K562 (cell line): ENCODE results near the gene PARS2. TPM values are rescaled to one million over a fixed set of nuclear protein-coding genes. Genes with fewer than 3 reads are reported as not detected.

ENCODE experiments used
- ARID3B ChIP-seq: fragments of 250-450 bp; sonication (Bioruptor Pico); IDR thresholded peaks from 2 replicates; pipeline ENCODE4 v1.4.0; 2020; ENCODE audit warnings: borderline replicate concordance
- CGGBP1 ChIP-seq: fragments of 250-450 bp; sonication (Bioruptor Pico); IDR thresholded peaks from 2 replicates; pipeline ENCODE4 v1.9.0; 2021; ENCODE audit warnings: mild to moderate bottlenecking
- FOS ChIP-seq: IDR thresholded peaks from 3 replicates; pipeline ENCODE4 v1.6.1; 2011; ENCODE audit not compliant: insufficient read length; ENCODE audit errors: extremely low read depth
- FOXJ3 ChIP-seq: sonication (generic); formaldehyde crosslinking; IDR thresholded peaks from 2 replicates; pipeline ENCODE4 v1.4.0; 2020; ENCODE audit warnings: mild to moderate bottlenecking, missing genetic modification reagents
- GATAD2A ChIP-seq: fragments of 450-650 bp; IDR thresholded peaks from 2 replicates; pipeline ENCODE4 v1.6.1; 2017
- GTF2A2 ChIP-seq: IDR thresholded peaks from 2 replicates; pipeline ENCODE4 v1.6.1; 2016; ENCODE audit warnings: mild to moderate bottlenecking, missing genetic modification characterization, missing compliant biosample characterization
- HDAC2 ChIP-seq: fragments of 450-650 bp; IDR thresholded peaks from 2 replicates; pipeline ENCODE4 v1.6.1; 2016; ENCODE audit warnings: mild to moderate bottlenecking
- HDAC6 ChIP-seq: IDR thresholded peaks from 2 replicates; pipeline ENCODE4 v1.6.1; 2012; ENCODE audit warnings: low read depth, mild to moderate bottlenecking, control low read depth, inconsistent platforms, low read length, moderate library complexity
- IFI16 ChIP-seq: fragments of 250-450 bp; sonication (Bioruptor Pico); IDR thresholded peaks from 2 replicates; pipeline ENCODE4 v2.1.2; 2022; ENCODE audit warnings: mild to moderate bottlenecking, inconsistent platforms
- KLF16 ChIP-seq: IDR thresholded peaks from 2 replicates; pipeline ENCODE4 v1.6.1; 2016; ENCODE audit warnings: antibody characterized with exemption
- MLX ChIP-seq, 2 experiments: fragments of 450-650 bp in 1 of 2; sonication (generic) in 1 of 2; formaldehyde crosslinking; conservative IDR thresholded peaks; 2 replicates each; pipeline versions ENCODE4 v1.4.0 to v1.8.1; 2020 to 2022; ENCODE audit warnings: mild to moderate bottlenecking in 1 of 2, missing genetic modification reagents in 1 of 2
- MTA3 ChIP-seq: fragments of 450-650 bp; formaldehyde crosslinking; IDR thresholded peaks from 2 replicates; pipeline ENCODE4 v1.6.1; 2017; ENCODE audit warnings: mild to moderate bottlenecking, borderline replicate concordance
- NEUROD1 ChIP-seq: fragments of 150-350 bp; IDR thresholded peaks from 2 replicates; pipeline ENCODE4 v1.6.1; 2014; ENCODE audit warnings: borderline replicate concordance, low read length, low read depth; ENCODE audit not compliant: partially characterized antibody
- NFATC3 ChIP-seq: fragments of 450-650 bp; IDR thresholded peaks from 2 replicates; pipeline ENCODE4 v1.6.1; 2017; ENCODE audit warnings: mild to moderate bottlenecking
- OTX1 ChIP-seq: fragments of 450-650 bp; formaldehyde crosslinking; IDR thresholded peaks from 2 replicates; pipeline ENCODE4 v1.4.0; 2022; ENCODE audit warnings: mild to moderate bottlenecking
- PHF8 ChIP-seq: fragments of 200-600 bp; sonication (generic); IDR thresholded peaks from 2 replicates; pipeline ENCODE4 v1.6.1; 2012; ENCODE audit warnings: mixed run types, mild to moderate bottlenecking, inconsistent platforms, low read length, moderate library complexity, borderline replicate concordance
- POLR2G ChIP-seq: fragments of 200-400 bp; formaldehyde crosslinking; IDR thresholded peaks from 2 replicates; pipeline ENCODE4 v1.6.1; 2017; ENCODE audit warnings: low read depth, mild to moderate bottlenecking, antibody characterized with exemption, low read length, moderate library complexity
- POLR3G ChIP-seq: IDR thresholded peaks from 2 replicates; pipeline ENCODE4 v1.6.1; 2011; ENCODE audit not compliant: insufficient read length, insufficient replicate concordance; ENCODE audit errors: extremely low read depth
- RBFOX2 ChIP-seq: fragments of 200-400 bp; formaldehyde crosslinking; IDR thresholded peaks from 2 replicates; pipeline ENCODE4 v1.6.1; 2017; ENCODE audit warnings: low read depth, mild to moderate bottlenecking, low read length, moderate library complexity
- RCOR1 ChIP-seq, 2 experiments: IDR thresholded peaks; 2 replicates each; pipeline ENCODE4 v1.6.1; 2012; ENCODE audit warnings: low read depth in 2 of 2, low read length in 2 of 2, borderline replicate concordance in 1 of 2, improper control_type of control experiment in 1 of 2
- STAT5A ChIP-seq: IDR thresholded peaks from 2 replicates; pipeline ENCODE4 v1.6.1; 2012; ENCODE audit warnings: low read length, inconsistent platforms, borderline replicate concordance
- TFAM ChIP-seq: fragments of 250-450 bp; sonication (Bioruptor Pico); conservative IDR thresholded peaks from 2 replicates; pipeline ENCODE4 v1.5.0; 2021; ENCODE audit warnings: mild to moderate bottlenecking, moderate library complexity
- YBX1 ChIP-seq: fragments of 450-650 bp; IDR thresholded peaks from 2 replicates; pipeline ENCODE4 v1.7.1; 2016; ENCODE audit warnings: mild to moderate bottlenecking
- ZNF134 ChIP-seq: fragments of 250-450 bp; sonication (Bioruptor Pico); conservative IDR thresholded peaks from 2 replicates; pipeline ENCODE4 v1.4.0; 2020
- ZNF280B ChIP-seq: fragments of 250-450 bp; sonication (Bioruptor Pico); IDR thresholded peaks from 2 replicates; pipeline ENCODE4 v1.5.1; 2021; ENCODE audit warnings: mild to moderate bottlenecking
- polyA plus RNA-seq, 8 experiments: library from polyadenylated mRNA; depleted of rRNA in 4 of 8; stranded (reverse) in 5 of 8; unstranded in 3 of 8; fragments of >200 nt; fragmentation: Nextera tagmentation in 2 of 8; fragmentation: Illumina TruSeq in 1 of 8; extraction: Ambion mirVana in 2 of 8; extraction: Trizol in 1 of 8; gene quantifications; 2 replicates each; pipeline versions ENCODE4 v1.2.1 to v1.2.3, GENCODE V29; 2011 to 2014; ENCODE audit warnings: inconsistent platforms in 1 of 8, missing spikeins in 1 of 8
- total RNA-seq, 7 experiments: library from RNA; depleted of rRNA in 6 of 7; stranded (reverse); fragments of >200 nt in 6 of 7; fragmentation: Illumina TruSeq in 2 of 7; extraction: Trizol in 2 of 7; gene quantifications; 2 replicates each; pipeline versions ENCODE4 v1.2.1 to v1.2.3, GENCODE V29; 2011 to 2021; ENCODE audit warnings: low replicate concordance in 1 of 7

Gene PARS2
- total and polyA plus RNA-seq, 9 of the 15 experiments (the other 6 are each of a cell fraction or from before 2014, with no cell fraction given), result 6.3 to 12.4 (median 7.9) TPM

GRCh38 chr1:54764133-54764921 is at the start of gene PARS2 (continued):
- TF ChIP-seq POLR2G (peak; percentile 97), FOS (peak; percentile 92), POLR3G (no peak), KLF16 (no peak), ZNF134 (CRISPR knock-in tag) (no peak), STAT5A (no peak), MTA3 (peak; percentile 84; the same call in 1 of the 2 replicates), RCOR1 (IDR thresholded peaks at IDR 0.05; ENCODE audit: borderline replicate concordance in 1 of 2, low read depth in 2 of 2, low read length in 2 of 2) (peak in 1 of 2 experiments; percentile 72; a peak in 1 of 4 replicates), FOXJ3 (CRISPR knock-in tag) (no peak), NFATC3 (no peak), GATAD2A (no peak), YBX1 (no peak), GTF2A2 (tag) (no peak), HDAC2 (peak; percentile 71; the same call in 1 of the 2 replicates), TFAM (CRISPR knock-in tag) (no peak), NEUROD1 (no peak), RBFOX2 (peak; percentile 97), ARID3B (CRISPR knock-in tag) (no peak), MLX (CRISPR knock-in tag; conservative IDR thresholded peaks at IDR 0.05) (0 out of 4 replicates have a peak, but pooled peaks of 1 of the 2 experiments have one; percentile 87), HDAC6 (0 out of 2 replicates have a peak, but pooled peaks have one; percentile 42), PHF8 (peak; percentile 97), IFI16 (no peak), CGGBP1 (CRISPR knock-in tag) (no peak), OTX1 (0 out of 2 replicates have a peak, but pooled peaks have one; percentile 64), ZNF280B (CRISPR knock-in tag) (no peak)
